Effector memory CD8-positive, alpha-beta T cell (primary cell): Measurements from ENCODE around the gene CHN2.
A peak's percentile ranks its signal among the peaks of the same experiment; 100 is the strongest.

Experiments used
- ATAC-seq: fragments of 150-1000 bp; cut with Tn5 transposase; replicated peaks from 2 replicates; pipeline ENCODE4 v1.10.0; 2021; ENCODE audit warnings: mild to moderate bottlenecking, moderate library complexity
- DNase-seq, 3 experiments: peaks; one replicate each; pipeline ENCODE4 v3.0.0; 2021
- H3K27ac Mint-ChIP-seq, 2 donors: one replicate each; pipeline ENCODE4 v1.8.0; 2022; ENCODE audit warnings: mild to moderate bottlenecking in 2 of 2, mixed read lengths in 2 of 2, moderate library complexity in 2 of 2
- H3K27me3 Mint-ChIP-seq, 2 donors: one replicate each; pipeline ENCODE4 v1.8.0; 2022; ENCODE audit warnings: mixed read lengths in 2 of 2
- H3K36me3 Mint-ChIP-seq: one replicate; pipeline ENCODE4 v1.8.0; 2022; ENCODE audit warnings: mild to moderate bottlenecking, moderate library complexity, mixed read lengths; ENCODE audit not compliant: insufficient read depth
- H3K4me1 Mint-ChIP-seq, 2 donors: one replicate each; pipeline ENCODE4 v1.8.0; 2022; ENCODE audit warnings: low read depth in 2 of 2, mixed read lengths in 2 of 2
- H3K4me3 Mint-ChIP-seq, 2 donors: one replicate each; pipeline ENCODE4 v1.8.0; 2022; ENCODE audit warnings: mild to moderate bottlenecking in 2 of 2, mixed read lengths in 2 of 2, moderate library complexity in 2 of 2
- H3K9me3 Mint-ChIP-seq, 2 donors: one replicate each; pipeline ENCODE4 v1.8.0; 2022; ENCODE audit warnings: mixed read lengths in 2 of 2

CHN2 gene

GRCh38 chr7:29214056-29214455 is 19.5 kb downstream of the CHN2 start:
- Mint-ChIP-seq H3K27me3 (no peaks in the 10 kb centered on the region), H3K4me3 (no peak overlapping the region), H3K9me3 (no peaks in the 10 kb centered on the region), H3K27ac (no peak overlapping the region), H3K36me3 (peaks cover 4% of the 10 kb centered on the region), H3K4me1 (peaks cover 11 to 30% of the 10 kb centered on the region in 2 donors)
- DNase-seq (no peak), ATAC-seq (no peak)

- H3K27me3 Mint-ChIP-seq = no peaks in the 10 kb centered on the region
- no peak overlapping the region for H3K4me3 Mint-ChIP-seq
- DNase-seq (no peak), ATAC-seq (no peak)
- peaks cover 11 to 30% of the 10 kb centered on the region in 2 donors for H3K4me1 Mint-ChIP-seq
- peaks cover 4% of the 10 kb centered on the region for H3K36me3 Mint-ChIP-seq
- H3K27ac Mint-ChIP-seq = no peak overlapping the region
- H3K9me3 Mint-ChIP-seq = no peaks in the 10 kb centered on the region
Measured at GRCh38 chr7:29214816-29215215, 20.2 kb downstream of the CHN2 start.

GRCh38 chr7:29216128-29216527 is 21.6 kb downstream of the CHN2 start:
- no peaks in the 10 kb centered on the region for H3K27me3 Mint-ChIP-seq
- no peak overlapping the region for H3K4me3 Mint-ChIP-seq
- ATAC-seq (no peak), DNase-seq (no peak)
- no peak overlapping the region for H3K27ac Mint-ChIP-seq
- no peaks in the 10 kb centered on the region for H3K9me3 Mint-ChIP-seq
- peaks cover 3 to 21% of the 10 kb centered on the region in 2 donors for H3K4me1 Mint-ChIP-seq
- H3K36me3 Mint-ChIP-seq = peaks cover 4% of the 10 kb centered on the region

- no peak overlapping the region for H3K27ac Mint-ChIP-seq
- no peaks in the 10 kb centered on the region for H3K9me3 Mint-ChIP-seq
- H3K27me3 Mint-ChIP-seq = no peaks in the 10 kb centered on the region
- no peak overlapping the region for H3K4me3 Mint-ChIP-seq
- no peak for ATAC-seq
- peaks cover 4% of the 10 kb centered on the region for H3K36me3 Mint-ChIP-seq
- H3K4me1 Mint-ChIP-seq = peaks cover 3 to 21% of the 10 kb centered on the region in 2 donors
- DNase-seq = no peak
Measured at GRCh38 chr7:29217113-29217512, 22.5 kb downstream of the CHN2 start.

- Mint-ChIP-seq H3K27ac (no peak overlapping the region), H3K36me3 (peaks cover 4% of the 10 kb centered on the region), H3K9me3 (no peaks in the 10 kb centered on the region), H3K4me3 (no peak overlapping the region), H3K4me1 (peaks cover 4 to 5% of the 10 kb centered on the region in 2 donors), H3K27me3 (no peaks in the 10 kb centered on the region)
- ATAC-seq = no peak
- no peak for DNase-seq
Measured at GRCh38 chr7:29224726-29225125, 30.2 kb downstream of the CHN2 start.

- H3K27me3 Mint-ChIP-seq = no peaks in the 10 kb centered on the region
- H3K4me3 Mint-ChIP-seq = no peak overlapping the region
- DNase-seq (no peak), ATAC-seq (no peak)
- H3K27ac Mint-ChIP-seq = no peak overlapping the region
- peaks cover 13 to 26% of the 10 kb centered on the region in 2 donors for H3K4me1 Mint-ChIP-seq
- H3K36me3 Mint-ChIP-seq = peaks cover 4% of the 10 kb centered on the region
- H3K9me3 Mint-ChIP-seq = no peaks in the 10 kb centered on the region
Measured at GRCh38 chr7:29228289-29229011, 33.9 kb downstream of the CHN2 start.

- peaks cover 4% of the 10 kb centered on the region for H3K36me3 Mint-ChIP-seq
- DNase-seq (no peak), ATAC-seq (no peak)
- peaks cover 14 to 28% of the 10 kb centered on the region in 2 donors for H3K4me1 Mint-ChIP-seq
- no peak overlapping the region for H3K27ac Mint-ChIP-seq
- H3K27me3 Mint-ChIP-seq = no peaks in the 10 kb centered on the region
- H3K9me3 Mint-ChIP-seq = no peaks in the 10 kb centered on the region
- H3K4me3 Mint-ChIP-seq = no peak overlapping the region
Measured at GRCh38 chr7:29229066-29229465, 34.5 kb downstream of the CHN2 start.

GRCh38 chr7:29229946-29230345 is 35.4 kb downstream of the CHN2 start:
- H3K27ac Mint-ChIP-seq = no peak overlapping the region
- H3K4me3 Mint-ChIP-seq = no peak overlapping the region
- no peaks in the 10 kb centered on the region for H3K9me3 Mint-ChIP-seq
- peaks cover 14 to 37% of the 10 kb centered on the region in 2 donors for H3K4me1 Mint-ChIP-seq
- H3K27me3 Mint-ChIP-seq = no peaks in the 10 kb centered on the region
- H3K36me3 Mint-ChIP-seq = peaks cover 4% of the 10 kb centered on the region
- DNase-seq (no peak), ATAC-seq (no peak)

- Mint-ChIP-seq H3K27ac (no peak overlapping the region), H3K4me1 (peaks cover 14 to 43% of the 10 kb centered on the region in 2 donors), H3K4me3 (no peak overlapping the region), H3K27me3 (no peaks in the 10 kb centered on the region), H3K36me3 (peaks cover 4% of the 10 kb centered on the region), H3K9me3 (no peaks in the 10 kb centered on the region)
- no peak for DNase-seq
- no peak for ATAC-seq
Measured at GRCh38 chr7:29230871-29231345, 36.3 kb downstream of the CHN2 start.

- no peak for DNase-seq
- Mint-ChIP-seq H3K4me3 (no peak overlapping the region), H3K27me3 (no peaks in the 10 kb centered on the region), H3K9me3 (no peaks in the 10 kb centered on the region), H3K27ac (peak overlapping the region in 1 of 2 donors; percentile 5), H3K4me1 (peaks cover 14 to 43% of the 10 kb centered on the region in 2 donors), H3K36me3 (peaks cover 4% of the 10 kb centered on the region)
- ATAC-seq = no peak
Measured at GRCh38 chr7:29231671-29232232, 37.2 kb downstream of the CHN2 start.

- Mint-ChIP-seq H3K27me3 (no peaks in the 10 kb centered on the region), H3K4me3 (no peak overlapping the region)
- no peak for ATAC-seq
Measured at GRCh38 chr7:29234438-29234837, 39.9 kb downstream of the CHN2 start.

GRCh38 chr7:29236071-29236580 is 41.6 kb downstream of the CHN2 start:
- Mint-ChIP-seq H3K27ac (no peak overlapping the region), H3K4me1 (peaks cover 11 to 38% of the 10 kb centered on the region in 2 donors), H3K9me3 (no peaks in the 10 kb centered on the region), H3K36me3 (no peaks in the 10 kb centered on the region), H3K27me3 (no peaks in the 10 kb centered on the region), H3K4me3 (no peak overlapping the region)
- DNase-seq (no peak), ATAC-seq (no peak)

More at GRCh38 chr7:29234438-29234837, 39.9 kb downstream of the CHN2 start:
- no peak for DNase-seq
- Mint-ChIP-seq H3K27ac (no peak overlapping the region), H3K36me3 (no peaks in the 10 kb centered on the region), H3K9me3 (no peaks in the 10 kb centered on the region), H3K4me1 (peaks cover 9 to 43% of the 10 kb centered on the region in 2 donors)

- Mint-ChIP-seq H3K36me3 (no peaks in the 10 kb centered on the region), H3K27me3 (no peaks in the 10 kb centered on the region), H3K4me3 (no peak overlapping the region), H3K9me3 (no peaks in the 10 kb centered on the region), H3K27ac (no peak overlapping the region), H3K4me1 (peaks cover 11 to 34% of the 10 kb centered on the region in 2 donors)
- DNase-seq (no peak), ATAC-seq (no peak)
Measured at GRCh38 chr7:29236649-29237048, 42.1 kb downstream of the CHN2 start.

- Mint-ChIP-seq H3K36me3 (no peaks in the 10 kb centered on the region), H3K27me3 (no peaks in the 10 kb centered on the region), H3K27ac (no peak overlapping the region), H3K4me1 (peaks cover 11 to 31% of the 10 kb centered on the region in 2 donors), H3K4me3 (no peak overlapping the region), H3K9me3 (no peaks in the 10 kb centered on the region)
- DNase-seq (no peak), ATAC-seq (no peak)
Measured at GRCh38 chr7:29237489-29237888, 42.9 kb downstream of the CHN2 start.
